Gastrocnemius medialis (tissue), 4 donors: ENCODE data around the gene KAT8. TPM values are rescaled to one million over a fixed set of nuclear protein-coding genes. Genes with fewer than 3 reads are reported as not detected.
A peak's percentile ranks its signal among the peaks of the same experiment; 100 is the strongest.

Source experiments
- ATAC-seq, 2 donors: fragments of 150-250 bp; one replicate each; pipeline ENCODE4 v1.9.1; 2016
- DNase-seq, 2 donors: peaks; one replicate each; pipeline ENCODE4 v3.0.0-alpha.2; 2019
- H3K27ac ChIP-seq, 4 donors: fragments of 200-600 bp; sonication (generic); 1 replicate in 1 of 4; 2 replicates in 3 of 4; pipeline ENCODE4 v1.5.1; 2016 to 2018; ENCODE audit warnings: mild to moderate bottlenecking in 2 of 4, moderate library complexity in 1 of 4
- H3K27me3 ChIP-seq, 3 donors: fragments of 200-600 bp; sonication (generic) in 2 of 3; 1 replicate in 1 of 3; 2 replicates in 2 of 3; pipeline versions ENCODE4 v1.5.1 to v1.6.0; 2016 to 2019; ENCODE audit warnings: mild to moderate bottlenecking in 1 of 3, moderate library complexity in 1 of 3
- H3K36me3 ChIP-seq, 2 donors: fragments of 200-600 bp; sonication (generic) in 1 of 2; one replicate each; pipeline ENCODE4 v1.5.1; 2017 to 2018
- H3K4me1 ChIP-seq, 2 donors: fragments of 200-600 bp; sonication (generic) in 1 of 2; one replicate each; pipeline ENCODE4 v1.5.1; 2016 to 2017; ENCODE audit warnings: mild to moderate bottlenecking in 2 of 2
- H3K4me3 ChIP-seq, 4 donors: fragments of 200-600 bp; sonication (generic) in 3 of 4; 1 replicate in 1 of 4; 2 replicates in 3 of 4; pipeline ENCODE4 v1.5.1; 2016 to 2019; ENCODE audit warnings: mild to moderate bottlenecking in 2 of 4
- H3K9me3 ChIP-seq, 3 donors: fragments of 200-600 bp; sonication (generic) in 2 of 3; 1 replicate in 1 of 3; 2 replicates in 2 of 3; pipeline ENCODE4 v1.5.1; 2016 to 2019
- CTCF ChIP-seq, 5 experiments: fragments of 450-650 bp in 3 of 5; fragments of 200-600 bp in 2 of 5; sonication (generic) in 2 of 5; IDR thresholded peaks in 4 of 5; conservative IDR thresholded peaks in 1 of 5; 1 replicate in 4 of 5; 2 replicates in 1 of 5; pipeline ENCODE4 v1.5.1; 2016 to 2019; ENCODE audit warnings: antibody characterized with exemption in 5 of 5, mild to moderate bottlenecking in 3 of 5, moderate library complexity in 3 of 5
- POLR2A ChIP-seq, 2 donors: fragments of 450-650 bp; IDR thresholded peaks; one replicate each; pipeline ENCODE4 v1.6.1; 2017; ENCODE audit warnings: antibody characterized with exemption in 2 of 2, mild to moderate bottlenecking in 2 of 2, moderate library complexity in 2 of 2
- in situ Hi-C, 4 donors: fragments of 200-750 bp; cut with MboI; loops; one replicate each; pipeline versions ENCODE4 v1.15.0 to v1.8.0; 2017; ENCODE audit warnings: low sequenced_read_pairs in 4 of 4
- intact Hi-C: fragments of 100-400 bp; cut with DNase I; formaldehyde crosslinking; loops from one replicate; pipeline ENCODE4 v1.15.1; 2023; ENCODE audit warnings: low total_unique reads
- total RNA-seq, 4 donors: library from RNA; depleted of rRNA; stranded (reverse); fragments of >200 nt; gene quantifications; one replicate each; pipeline versions ENCODE4 v1.1.0 to v1.2.3, GENCODE V29; 2016

KAT8 gene
- total RNA-seq, 4 donors from 2014 or later = 44.3 to 102 (median 54.3) TPM

- TF ChIP-seq CTCF (IDR thresholded peaks at IDR 0.05 in 4 of 5, conservative IDR thresholded peaks at IDR 0.05 in 1 of 5) = no peak
- TF ChIP-seq POLR2A (IDR thresholded peaks at IDR 0.05) = no peak
Measured at GRCh38 chr16:31114468-31114867, 3.0 kb upstream of the KAT8 start.

GRCh38 chr16:31118223-31119155, 1.0 kb downstream of the KAT8 start:
- Histone ChIP-seq H3K4me3 (peak overlapping the region; percentile 69 to 82 (median 71)), H3K9me3 (no peaks in the 10 kb centered on the region), H3K27ac (peak overlapping the region; percentile 88 to 100 (median 96)), H3K36me3 (peaks cover 0 to 45% of the 10 kb centered on the region in 2 donors), H3K27me3 (no peaks in the 10 kb centered on the region), H3K4me1 (peaks cover 23% of the 10 kb centered on the region in 2 donors)
- intact Hi-C loops (loop anchor here (1.0 kb wide), 2 partner anchors 20 to 24 kb away; no protein-coding TSS in a partner anchor), in situ Hi-C loops (no loop called here)
- ATAC-seq (peak; percentile 44 to 46), DNase-seq (peak in 1 of 2 donors; percentile 37)
- TF ChIP-seq POLR2A (IDR thresholded peaks at IDR 0.05) (no peak), CTCF (IDR thresholded peaks at IDR 0.05 in 4 of 5, conservative IDR thresholded peaks at IDR 0.05 in 1 of 5) (no peak)

More at GRCh38 chr16:31114468-31114867, 3.0 kb upstream of the KAT8 start:
- peak overlapping the region; percentile 66 to 96 (median 84) for H3K27ac ChIP-seq
- H3K4me1 ChIP-seq = peaks cover 47 to 52% of the 10 kb centered on the region in 2 donors
- intact Hi-C loops = no loop called here
- ATAC-seq (no peak), DNase-seq (no peak)
- peaks cover 0 to 36% of the 10 kb centered on the region in 2 donors for H3K36me3 ChIP-seq
- H3K27me3 ChIP-seq = no peaks in the 10 kb centered on the region
- H3K9me3 ChIP-seq = no peaks in the 10 kb centered on the region
- H3K4me3 ChIP-seq = no peak overlapping the region
- in situ Hi-C loops = no loop called here

- Histone ChIP-seq H3K4me3 (no peak overlapping the region), H3K27ac (peak overlapping the region; percentile 88 to 100 (median 96)), H3K9me3 (no peaks in the 10 kb centered on the region), H3K4me1 (peaks cover 19% of the 10 kb centered on the region in 2 donors), H3K27me3 (no peaks in the 10 kb centered on the region), H3K36me3 (peaks cover 0 to 61% of the 10 kb centered on the region in 2 donors)
- TF ChIP-seq CTCF (IDR thresholded peaks at IDR 0.05 in 4 of 5, conservative IDR thresholded peaks at IDR 0.05 in 1 of 5) = no peak
- TF ChIP-seq POLR2A (IDR thresholded peaks at IDR 0.05) = no peak
- DNase-seq (no peak), ATAC-seq (no peak)
- in situ Hi-C loops = no loop called here
- intact Hi-C loops = no loop called here
Measured at GRCh38 chr16:31120129-31120528, 2.7 kb downstream of the KAT8 start.

GRCh38 chr16:31125844-31126243, 8.4 kb downstream of the KAT8 start:
- in situ Hi-C loops (no loop called here), intact Hi-C loops (no loop called here)
- Histone ChIP-seq H3K4me3 (no peak overlapping the region), H3K36me3 (peaks cover 0 to 62% of the 10 kb centered on the region in 2 donors), H3K27me3 (no peaks in the 10 kb centered on the region), H3K27ac (peak overlapping the region in 2 of 4 donors; percentile 74 to 77), H3K9me3 (no peaks in the 10 kb centered on the region), H3K4me1 (peaks cover 29 to 37% of the 10 kb centered on the region in 2 donors)
- DNase-seq (no peak), ATAC-seq (no peak)
- TF ChIP-seq CTCF (IDR thresholded peaks at IDR 0.05 in 4 of 5, conservative IDR thresholded peaks at IDR 0.05 in 1 of 5) (no peak), POLR2A (IDR thresholded peaks at IDR 0.05) (no peak)
